Hematopoietic multipotent progenitor cell treated with erythropoietin and hydrocortisone succinate and interleukin-3 and kit ligand, for 4 days (in vitro differentiated cells): ENCODE results near the gene BAG2.
A peak's percentile ranks its signal among the peaks of the same experiment; 100 is the strongest.

Experiments used
- DNase-seq: peaks from one replicate; pipeline ENCODE4 v3.0.0-alpha.2; 2015

Gene BAG2

GRCh38 chr6:57222743-57223077 is 50.6 kb downstream of the BAG2 start:
- DNase-seq: peak; percentile 21

- peak; percentile 25 for DNase-seq
Observed at GRCh38 chr6:57224769-57225515, 52.8 kb downstream of the BAG2 start.

GRCh38 chr6:57226221-57226620 is 54.1 kb downstream of the BAG2 start:
- no peak for DNase-seq
